Adrenal gland (tissue), 12 donors: Measurements from ENCODE around the gene COL24A1. TPM values are rescaled to one million over a fixed set of nuclear protein-coding genes. Genes with fewer than 3 reads are reported as not detected.

Source experiments
- DNase-seq, 7 donors: peaks; one replicate each; pipeline ENCODE4 v3.0.0-alpha.2; 2019 to 2020
- H3K27ac ChIP-seq, 5 donors: fragments of 200-600 bp; sonication (generic) in 4 of 5; 1 replicate in 3 of 5; 2 replicates in 2 of 5; pipeline versions ENCODE4 v1.5.1 to v1.8.0; 2016 to 2020; ENCODE audit warnings: mild to moderate bottlenecking in 1 of 5
- H3K27me3 ChIP-seq: fragments of 200-600 bp; 2 replicates; pipeline ENCODE4 v1.8.0; 2021
- H3K36me3 ChIP-seq, 2 donors: fragments of 200-600 bp; replicated peaks in 1 of 2; 1 replicate in 1 of 2; 2 replicates in 1 of 2; pipeline versions ENCODE4 v1.5.1 to v1.8.0; 2018 to 2022
- H3K4me1 ChIP-seq, 2 donors: fragments of 200-600 bp; replicated peaks in 1 of 2; 1 replicate in 1 of 2; 2 replicates in 1 of 2; pipeline versions ENCODE4 v1.5.1 to v1.8.0; 2018 to 2021
- H3K4me3 ChIP-seq, 4 donors: fragments of 200-600 bp; sonication (generic) in 3 of 4; one replicate each; pipeline ENCODE4 v1.5.1; 2016 to 2018
- H3K9me3 ChIP-seq, 3 donors: fragments of 200-600 bp; sonication (generic) in 1 of 3; replicated peaks in 1 of 3; 1 replicate in 2 of 3; 2 replicates in 1 of 3; pipeline versions ENCODE4 v1.5.1 to v1.8.0; 2016 to 2021
- CTCF ChIP-seq, 6 experiments: fragments of 450-650 bp in 4 of 6; fragments of 200-600 bp in 2 of 6; sonication (generic) in 1 of 6; IDR thresholded peaks; 1 replicate in 5 of 6; 2 replicates in 1 of 6; pipeline versions ENCODE4 v1.5.1 to v1.8.0; 2016 to 2021; ENCODE audit warnings: antibody characterized with exemption in 6 of 6, mild to moderate bottlenecking in 2 of 6, moderate library complexity in 1 of 6
- POLR2A ChIP-seq, 2 donors: fragments of 450-650 bp; IDR thresholded peaks; one replicate each; pipeline ENCODE4 v1.6.1; 2017; ENCODE audit warnings: antibody characterized with exemption in 2 of 2, mild to moderate bottlenecking in 2 of 2, moderate library complexity in 1 of 2
- WGBS, 4 donors: extraction: QIAGEN DNeasy Blood & Tissue Kit in 2 of 4; methylation state at CpG; one replicate each; pipeline versions ENCODE4 v1.1.5 to v1.1.7; 2013 to 2017; 5-methylcytosine and 5-hydroxymethylcytosine counted together
- intact Hi-C, 2 donors: fragments of 100-400 bp; cut with DNase I; formaldehyde crosslinking; loops; one replicate each; pipeline versions ENCODE4 v1.14.1 to v1.15.0; 2022 to 2023
- polyA plus RNA-seq, 3 donors: library from polyadenylated mRNA; stranded (reverse); fragments of 200-250 nt in 2 of 3; fragments of 350-450 nt in 1 of 3; fragmentation: Illumina TruSeq in 1 of 3; extraction: RNeasy Lipid Tissue Mini Kit (QIAGEN cat#74804) in 1 of 3; gene quantifications; one replicate each; pipeline ENCODE4 v1.2.3, GENCODE V29; 2013 to 2014
- total RNA-seq, 9 donors: library from RNA; depleted of rRNA in 4 of 9; stranded (reverse); fragments of >200 nt in 4 of 9; fragments of 120-200 nt in 1 of 9; fragmentation: NEBNext Ultra II Directional in 1 of 9; extraction: Animal tissue kit (Norgen Biotek cat#: 25700) in 1 of 9; gene quantifications; one replicate each; pipeline versions ENCODE4 v1.1.0 to v1.2.4, GENCODE V29; 2013 to 2023
- donor health status: healthy with polysubstance abuse.
- donor health status: Bipolar disorder and iron deficiency.
- donor health status: DM: yes; HTN: yes; CAD: no.
- donor health status: DM: no; HTN: no; CAD: no.
- donor health status: DM: no; HTN: no; CAD: no.
- donor health status: DM: yes; HTN: yes; CAD: no.

Gene COL24A1
- total and polyA plus RNA-seq, 12 donors: 0.02 to 0.50 (median 0.11) TPM; not detected in 3

GRCh38 chr1:86200901-86201300 lies 44.3 kb upstream of the COL24A1 start:
- H3K9me3 ChIP-seq: no peaks in the 10 kb centered on the region
- H3K4me1 ChIP-seq: no peaks in the 10 kb centered on the region
- no peaks in the 10 kb centered on the region for H3K27me3 ChIP-seq
- H3K4me3 ChIP-seq: no peak overlapping the region
- no peaks in the 10 kb centered on the region for H3K36me3 ChIP-seq
- 65 to 82% (median 76%) methylated on average over 8 of the region's 8 CpGs for WGBS, 4 donors
- H3K27ac ChIP-seq: no peak overlapping the region
- TF ChIP-seq CTCF (IDR thresholded peaks at IDR 0.05) (no peak), POLR2A (IDR thresholded peaks at IDR 0.05) (no peak)
- no peak for DNase-seq
- intact Hi-C loops: no loop called here

- DNase-seq: no peak
- no peaks in the 10 kb centered on the region for H3K4me1 ChIP-seq
- H3K4me3 ChIP-seq: no peak overlapping the region
- no peaks in the 10 kb centered on the region for H3K9me3 ChIP-seq
- no peak for TF ChIP-seq POLR2A (IDR thresholded peaks at IDR 0.05)
- no peak for TF ChIP-seq CTCF (IDR thresholded peaks at IDR 0.05)
- H3K27me3 ChIP-seq: no peaks in the 10 kb centered on the region
- no peaks in the 10 kb centered on the region for H3K36me3 ChIP-seq
- intact Hi-C loops: no loop called here
- no peak overlapping the region for H3K27ac ChIP-seq
- 17 to 25% (median 18%) methylated on average over 1 of the region's 1 CpG for WGBS, 4 donors
These were observed 40.8 kb upstream of the COL24A1 start for GRCh38 chr1:86197206-86197855.

- H3K4me3 ChIP-seq: no peak overlapping the region
- TF ChIP-seq CTCF (IDR thresholded peaks at IDR 0.05) (no peak), POLR2A (IDR thresholded peaks at IDR 0.05) (no peak)
- H3K36me3 ChIP-seq: no peaks in the 10 kb centered on the region
- H3K4me1 ChIP-seq: no peaks in the 10 kb centered on the region
- no peak overlapping the region for H3K27ac ChIP-seq
- 39 to 51% (median 45%) methylated on average over 2 of the region's 2 CpGs for WGBS, 4 donors
- intact Hi-C loops: no loop called here
- no peaks in the 10 kb centered on the region for H3K9me3 ChIP-seq
- H3K27me3 ChIP-seq: no peaks in the 10 kb centered on the region
- DNase-seq: no peak
These were observed 38.7 kb upstream of the COL24A1 start for GRCh38 chr1:86195281-86195680.

- intact Hi-C loops: no loop called here
- Histone ChIP-seq H3K4me3 (no peak overlapping the region), H3K27me3 (no peaks in the 10 kb centered on the region), H3K36me3 (no peaks in the 10 kb centered on the region), H3K9me3 (no peaks in the 10 kb centered on the region), H3K27ac (no peak overlapping the region), H3K4me1 (no peaks in the 10 kb centered on the region)
- no peak for TF ChIP-seq CTCF (IDR thresholded peaks at IDR 0.05)
- TF ChIP-seq POLR2A (IDR thresholded peaks at IDR 0.05): no peak
- DNase-seq: no peak
- WGBS, 4 donors: 74 to 82% (median 76%) methylated on average over 4 of the region's 4 CpGs
These were observed 38.0 kb upstream of the COL24A1 start for GRCh38 chr1:86194491-86195034.
